ENCODE measurements around the gene EMSY.

The EMSY gene

DNA sequence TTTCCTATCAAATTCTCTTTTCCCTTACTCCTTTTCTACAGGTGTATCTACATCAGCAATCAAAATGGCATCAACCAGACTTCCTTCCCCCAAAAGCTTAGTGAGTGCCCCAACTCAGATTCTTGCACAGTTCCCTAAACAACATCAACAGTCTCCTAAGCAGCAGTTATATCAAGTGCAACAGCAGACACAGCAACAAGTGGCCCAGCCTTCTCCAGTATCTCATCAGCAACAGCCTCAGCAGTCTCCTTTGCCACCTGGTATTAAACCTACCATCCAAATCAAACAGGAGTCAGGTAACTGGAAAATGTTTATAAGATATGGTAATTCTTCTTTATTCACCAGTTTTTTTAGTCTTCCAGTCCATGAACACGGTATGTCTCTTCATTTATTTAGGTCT lies 51.4 kb downstream of the EMSY start:
- Histone ChIP-seq H3K4me3 (ENCODE audit: low read depth, low read length) (no peak overlapping the region), H3K27ac (no peak overlapping the region), H3K36me3 (replicated peaks) (peaks cover 7% of the 10 kb centered on the region), H3K27me3 (replicated peaks) (no peaks in the 10 kb centered on the region)
- in situ Hi-C loops (cut with HindIII; ENCODE audit: low pct_ligation_motif_present, low sequenced_read_pairs) = no loop called here
- TF ChIP-seq, protein P1, sequence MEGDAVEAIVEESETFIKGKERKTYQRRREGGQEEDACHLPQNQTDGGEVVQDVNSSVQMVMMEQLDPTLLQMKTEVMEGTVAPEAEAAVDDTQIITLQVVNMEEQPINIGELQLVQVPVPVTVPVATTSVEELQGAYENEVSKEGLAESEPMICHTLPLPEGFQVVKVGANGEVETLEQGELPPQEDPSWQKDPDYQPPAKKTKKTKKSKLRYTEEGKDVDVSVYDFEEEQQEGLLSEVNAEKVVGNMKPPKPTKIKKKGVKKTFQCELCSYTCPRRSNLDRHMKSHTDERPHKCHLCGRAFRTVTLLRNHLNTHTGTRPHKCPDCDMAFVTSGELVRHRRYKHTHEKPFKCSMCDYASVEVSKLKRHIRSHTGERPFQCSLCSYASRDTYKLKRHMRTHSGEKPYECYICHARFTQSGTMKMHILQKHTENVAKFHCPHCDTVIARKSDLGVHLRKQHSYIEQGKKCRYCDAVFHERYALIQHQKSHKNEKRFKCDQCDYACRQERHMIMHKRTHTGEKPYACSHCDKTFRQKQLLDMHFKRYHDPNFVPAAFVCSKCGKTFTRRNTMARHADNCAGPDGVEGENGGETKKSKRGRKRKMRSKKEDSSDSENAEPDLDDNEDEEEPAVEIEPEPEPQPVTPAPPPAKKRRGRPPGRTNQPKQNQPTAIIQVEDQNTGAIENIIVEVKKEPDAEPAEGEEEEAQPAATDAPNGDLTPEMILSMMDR (IDR thresholded peaks at IDR 0.05; ENCODE audit: low read depth, low read length, missing control alignments) = no peak
- DNase-seq = no peak

- Histone ChIP-seq H3K36me3 (replicated peaks) (peaks cover 7% of the 10 kb centered on the region), H3K27me3 (replicated peaks) (no peaks in the 10 kb centered on the region), H3K4me3 (ENCODE audit: low read depth, low read length) (no peak overlapping the region), H3K27ac (no peak overlapping the region)
- TF ChIP-seq, protein P1 (IDR thresholded peaks at IDR 0.05; ENCODE audit: low read depth, low read length, missing control alignments) = no peak
- no peak for DNase-seq
- in situ Hi-C loops (cut with HindIII; ENCODE audit: low pct_ligation_motif_present, low sequenced_read_pairs) = no loop called here
These were observed 56.8 kb downstream of the EMSY start for GRCh38 chr11:76501526-76502202.

GRCh38 chr11:76506833-76507232 lies 62.0 kb downstream of the EMSY start:
- no peak for DNase-seq
- Histone ChIP-seq H3K27me3 (replicated peaks) (no peaks in the 10 kb centered on the region), H3K27ac (no peak overlapping the region), H3K4me3 (ENCODE audit: low read depth, low read length) (no peak overlapping the region), H3K36me3 (replicated peaks) (no peaks in the 10 kb centered on the region)
- in situ Hi-C loops (cut with HindIII; ENCODE audit: low pct_ligation_motif_present, low sequenced_read_pairs) = no loop called here
- TF ChIP-seq, protein P1 (IDR thresholded peaks at IDR 0.05; ENCODE audit: low read depth, low read length, missing control alignments) = no peak

DNA sequence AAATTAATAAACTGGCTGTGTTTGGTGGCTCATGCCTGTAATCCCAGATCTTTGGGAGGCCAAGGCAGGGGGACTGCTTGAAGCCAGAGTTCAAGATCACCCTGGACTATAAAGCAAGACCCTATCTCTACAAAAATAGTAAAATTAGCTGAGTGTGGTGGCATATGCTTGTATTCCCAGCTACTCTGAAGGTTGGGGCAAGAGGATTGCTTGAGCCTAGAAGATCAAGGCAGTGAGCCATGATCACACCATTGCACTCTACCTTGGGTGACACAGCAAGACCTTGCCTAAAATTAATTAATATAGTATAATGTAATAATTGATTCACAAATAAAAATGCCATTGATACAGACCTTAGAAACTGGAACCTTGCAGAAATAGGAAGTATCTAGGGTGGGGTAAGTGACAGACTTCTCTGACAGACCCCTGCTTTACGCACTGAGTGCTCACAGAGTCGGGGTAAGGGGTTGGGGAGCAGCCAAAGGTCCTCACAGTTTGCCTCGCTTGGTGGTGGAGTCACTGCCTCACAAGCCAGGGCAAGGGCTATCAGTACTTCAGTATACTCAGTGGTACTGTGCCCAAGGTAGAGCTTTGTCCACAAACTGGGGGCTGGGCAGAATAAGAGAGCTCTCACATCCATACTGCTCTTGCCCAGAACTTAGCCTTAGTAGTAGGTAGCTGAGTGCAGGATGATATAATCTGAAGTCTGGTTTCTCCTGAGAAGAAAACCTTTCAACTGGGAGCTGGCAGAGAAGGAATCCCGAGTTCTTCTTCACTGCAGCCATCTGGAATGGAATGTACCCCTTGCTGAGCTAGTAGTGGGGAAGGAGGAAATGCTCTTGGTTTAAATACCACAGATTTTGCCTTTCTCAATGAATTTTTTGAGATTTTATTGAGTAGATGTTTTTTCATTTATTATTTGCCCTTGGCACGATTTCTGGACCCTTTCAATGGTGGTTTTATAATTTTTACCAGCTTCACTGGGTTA lies 65.5 kb downstream of the EMSY start:
- TF ChIP-seq, protein P1 (IDR thresholded peaks at IDR 0.05; ENCODE audit: low read depth, low read length, missing control alignments) = no peak
- no peak overlapping the region for H3K27ac ChIP-seq
- in situ Hi-C loops (cut with HindIII; ENCODE audit: low pct_ligation_motif_present, low sequenced_read_pairs) = no loop called here
- no peaks in the 10 kb centered on the region for H3K36me3 ChIP-seq (replicated peaks)
- no peaks in the 10 kb centered on the region for H3K27me3 ChIP-seq (replicated peaks)
- no peak overlapping the region for H3K4me3 ChIP-seq (ENCODE audit: low read depth, low read length)
- DNase-seq = peak; percentile 40

GRCh38 chr11:76512851-76513653 lies 68.2 kb downstream of the EMSY start:
- in situ Hi-C loops (cut with HindIII; ENCODE audit: low pct_ligation_motif_present, low sequenced_read_pairs) = no loop called here
- Histone ChIP-seq H3K27ac (no peak overlapping the region), H3K36me3 (replicated peaks) (no peaks in the 10 kb centered on the region), H3K4me3 (ENCODE audit: low read depth, low read length) (no peak overlapping the region), H3K27me3 (replicated peaks) (no peaks in the 10 kb centered on the region)
- no peak for DNase-seq
- TF ChIP-seq, protein P1 (IDR thresholded peaks at IDR 0.05; ENCODE audit: low read depth, low read length, missing control alignments) = peak; percentile 29
